Parathyroid adenoma (tissue), 2 donors: Measurements from ENCODE around the gene TP53AIP1.

Experiments used
- H2AFZ ChIP-seq: fragments of 300-600 bp; sonication (generic); one replicate; pipeline ENCODE4 v1.7.0; 2017; ENCODE audit warnings: antibody characterized with exemption, mild to moderate bottlenecking
- H3K27ac ChIP-seq: fragments of 300-600 bp; sonication (generic); one replicate; pipeline ENCODE4 v1.7.0; 2017
- H3K27me3 ChIP-seq: fragments of 300-600 bp; sonication (generic); one replicate; pipeline ENCODE4 v1.7.0; 2017; ENCODE audit warnings: low read length; ENCODE audit not compliant: control insufficient read depth, insufficient read depth
- H3K36me3 ChIP-seq: fragments of 300-600 bp; sonication (generic); one replicate; pipeline ENCODE4 v1.7.0; 2017; ENCODE audit warnings: low read length; ENCODE audit not compliant: control insufficient read depth, insufficient read depth
- H3K4me1 ChIP-seq: fragments of 300-600 bp; sonication (generic); one replicate; pipeline ENCODE4 v1.7.0; 2017; ENCODE audit warnings: control low read depth
- H3K4me2 ChIP-seq: fragments of 300-600 bp; sonication (generic); one replicate; pipeline ENCODE4 v1.7.0; 2017; ENCODE audit warnings: low read length
- H3K4me3 ChIP-seq: fragments of 300-600 bp; sonication (generic); one replicate; pipeline ENCODE4 v1.7.0; 2017; ENCODE audit warnings: low read depth, low read length
- H3K79me2 ChIP-seq: fragments of 300-600 bp; sonication (generic); one replicate; pipeline ENCODE4 v1.7.0; 2017; ENCODE audit warnings: control low read depth
- H3K9ac ChIP-seq: fragments of 300-600 bp; sonication (generic); one replicate; pipeline ENCODE4 v1.7.0; 2017; ENCODE audit warnings: mild to moderate bottlenecking
- H3K9me3 ChIP-seq: fragments of 300-600 bp; sonication (generic); one replicate; pipeline ENCODE4 v1.7.0; 2017; ENCODE audit warnings: low read length; ENCODE audit not compliant: control insufficient read depth
- TF ChIP-seq, protein P1 (sequence below): fragments of 300-600 bp; sonication (generic); IDR thresholded peaks from one replicate; pipeline ENCODE4 v1.7.0; 2017; ENCODE audit warnings: antibody characterized with exemption, mild to moderate bottlenecking
- donor health status: primary hyperparathyroidism.

Gene TP53AIP1

DNA sequence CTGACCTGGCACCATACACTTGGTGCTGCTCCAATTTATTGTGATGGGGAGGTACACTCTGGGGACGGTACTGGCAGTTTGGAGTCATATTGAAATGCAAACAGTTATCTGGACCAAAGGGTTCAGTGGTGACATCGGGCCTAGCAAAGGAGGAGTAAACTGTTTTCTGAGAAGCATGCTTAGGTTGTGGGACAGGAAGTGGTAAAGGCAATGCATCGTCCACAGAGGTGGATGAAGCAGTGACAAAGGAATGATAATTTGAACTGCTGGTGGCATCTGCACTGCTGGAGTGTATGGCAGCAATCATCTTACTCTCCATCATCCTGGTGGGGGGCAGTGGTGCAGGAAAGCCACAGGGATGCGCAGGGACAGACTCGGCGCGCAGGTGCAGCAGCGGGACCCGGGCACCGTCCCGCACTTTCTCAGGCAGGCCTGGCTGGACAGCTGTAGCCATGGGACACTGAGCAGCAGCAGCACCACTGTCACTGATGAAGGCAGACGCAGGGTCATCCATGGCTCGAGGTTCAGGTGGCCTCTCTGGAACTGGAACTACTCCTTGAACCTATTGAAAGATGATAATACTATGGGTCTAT, 28.0 kb upstream of the TP53AIP1 start:
- Histone ChIP-seq H3K4me1 (no peaks in the 10 kb centered on the region), H3K27me3 (no peaks in the 10 kb centered on the region), H3K36me3 (no peaks in the 10 kb centered on the region), H3K9me3 (no peaks in the 10 kb centered on the region), H3K4me2 (no peak overlapping the region), H2AFZ (no peak overlapping the region), H3K4me3 (no peak overlapping the region), H3K79me2 (no peaks in the 10 kb centered on the region), H3K9ac (no peak overlapping the region), H3K27ac (no peak overlapping the region)
- TF ChIP-seq, protein P1, sequence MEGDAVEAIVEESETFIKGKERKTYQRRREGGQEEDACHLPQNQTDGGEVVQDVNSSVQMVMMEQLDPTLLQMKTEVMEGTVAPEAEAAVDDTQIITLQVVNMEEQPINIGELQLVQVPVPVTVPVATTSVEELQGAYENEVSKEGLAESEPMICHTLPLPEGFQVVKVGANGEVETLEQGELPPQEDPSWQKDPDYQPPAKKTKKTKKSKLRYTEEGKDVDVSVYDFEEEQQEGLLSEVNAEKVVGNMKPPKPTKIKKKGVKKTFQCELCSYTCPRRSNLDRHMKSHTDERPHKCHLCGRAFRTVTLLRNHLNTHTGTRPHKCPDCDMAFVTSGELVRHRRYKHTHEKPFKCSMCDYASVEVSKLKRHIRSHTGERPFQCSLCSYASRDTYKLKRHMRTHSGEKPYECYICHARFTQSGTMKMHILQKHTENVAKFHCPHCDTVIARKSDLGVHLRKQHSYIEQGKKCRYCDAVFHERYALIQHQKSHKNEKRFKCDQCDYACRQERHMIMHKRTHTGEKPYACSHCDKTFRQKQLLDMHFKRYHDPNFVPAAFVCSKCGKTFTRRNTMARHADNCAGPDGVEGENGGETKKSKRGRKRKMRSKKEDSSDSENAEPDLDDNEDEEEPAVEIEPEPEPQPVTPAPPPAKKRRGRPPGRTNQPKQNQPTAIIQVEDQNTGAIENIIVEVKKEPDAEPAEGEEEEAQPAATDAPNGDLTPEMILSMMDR: no peak

GRCh38 chr11:128968916-128969315, 26.2 kb upstream of the TP53AIP1 start:
- H3K36me3 ChIP-seq: no peaks in the 10 kb centered on the region
- no peaks in the 10 kb centered on the region for H3K79me2 ChIP-seq
- no peak overlapping the region for H3K27ac ChIP-seq
- no peaks in the 10 kb centered on the region for H3K27me3 ChIP-seq
- H3K9ac ChIP-seq: no peak overlapping the region
- no peaks in the 10 kb centered on the region for H3K4me1 ChIP-seq
- H3K4me3 ChIP-seq: no peak overlapping the region
- H3K4me2 ChIP-seq: no peak overlapping the region
- TF ChIP-seq, protein P1: no peak
- no peaks in the 10 kb centered on the region for H3K9me3 ChIP-seq
- no peak overlapping the region for H2AFZ ChIP-seq

DNA sequence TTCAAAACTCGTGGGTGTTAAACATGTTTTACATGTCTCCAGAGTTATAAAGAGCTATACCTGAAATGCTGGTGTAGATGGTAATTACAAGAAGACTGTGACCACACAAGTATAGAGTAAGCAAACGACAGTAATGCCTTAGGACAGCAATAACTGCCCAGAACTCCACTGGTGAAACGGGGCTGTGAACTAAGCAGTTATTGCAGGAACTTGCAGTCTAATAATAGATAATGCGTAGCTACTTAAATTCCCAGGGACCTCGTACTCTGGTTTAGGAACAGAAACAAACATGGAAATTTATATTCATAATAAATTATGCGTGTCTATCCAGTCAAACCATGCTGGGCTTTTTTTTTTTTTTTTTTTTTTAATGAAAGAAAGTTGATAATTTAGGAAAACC, 24.9 kb upstream of the TP53AIP1 start:
- H3K27me3 ChIP-seq: no peaks in the 10 kb centered on the region
- no peak overlapping the region for H3K9ac ChIP-seq
- no peak overlapping the region for H2AFZ ChIP-seq
- no peaks in the 10 kb centered on the region for H3K4me1 ChIP-seq
- no peaks in the 10 kb centered on the region for H3K36me3 ChIP-seq
- no peak overlapping the region for H3K4me3 ChIP-seq
- TF ChIP-seq, protein P1: no peak
- H3K79me2 ChIP-seq: no peaks in the 10 kb centered on the region
- no peaks in the 10 kb centered on the region for H3K9me3 ChIP-seq
- no peak overlapping the region for H3K4me2 ChIP-seq
- H3K27ac ChIP-seq: no peak overlapping the region

- Histone ChIP-seq H3K4me1 (no peaks in the 10 kb centered on the region), H3K9me3 (no peaks in the 10 kb centered on the region), H3K4me3 (no peak overlapping the region), H2AFZ (no peak overlapping the region), H3K36me3 (no peaks in the 10 kb centered on the region), H3K79me2 (no peaks in the 10 kb centered on the region), H3K4me2 (no peak overlapping the region), H3K9ac (no peak overlapping the region), H3K27me3 (no peaks in the 10 kb centered on the region), H3K27ac (no peak overlapping the region)
- TF ChIP-seq, protein P1: no peak
Observed at GRCh38 chr11:128965485-128965884, 22.8 kb upstream of the TP53AIP1 start.

DNA sequence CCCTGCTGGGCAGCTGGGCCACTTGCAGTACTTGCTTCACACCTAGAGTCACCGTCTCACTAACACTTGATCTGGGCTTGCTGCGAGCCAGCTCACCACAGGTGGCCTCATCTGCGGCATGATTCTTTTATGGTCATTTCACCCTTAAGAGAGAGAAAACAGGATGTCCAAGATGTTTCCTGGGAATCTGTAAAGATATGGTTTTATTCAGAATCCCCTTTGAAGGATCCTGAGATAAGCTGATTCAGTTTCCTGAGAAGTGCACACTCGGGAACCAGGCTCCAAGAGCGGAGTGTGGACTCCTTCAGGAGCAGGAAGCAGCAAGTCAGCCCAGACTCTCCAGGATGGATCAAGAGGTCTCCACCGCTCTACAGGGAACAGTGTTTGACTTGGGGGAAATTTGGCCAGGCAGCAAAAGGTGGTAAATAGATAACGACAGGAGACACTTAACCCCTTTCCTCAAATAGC, 21.8 kb upstream of the TP53AIP1 start:
- H3K4me1 ChIP-seq: no peaks in the 10 kb centered on the region
- TF ChIP-seq, protein P1: no peak
- H3K4me2 ChIP-seq: no peak overlapping the region
- H3K36me3 ChIP-seq: no peaks in the 10 kb centered on the region
- no peaks in the 10 kb centered on the region for H3K27me3 ChIP-seq
- H3K27ac ChIP-seq: no peak overlapping the region
- H3K9me3 ChIP-seq: no peaks in the 10 kb centered on the region
- no peak overlapping the region for H3K4me3 ChIP-seq
- H3K79me2 ChIP-seq: no peaks in the 10 kb centered on the region
- H3K9ac ChIP-seq: no peak overlapping the region
- H2AFZ ChIP-seq: no peak overlapping the region
